ENCODE data around the gene PABPN1. TPM values are rescaled to one million over a fixed set of nuclear protein-coding genes. Genes with fewer than 3 reads are reported as not detected.

PABPN1 gene
- total and polyA plus RNA-seq, 2 of the 13 experiments (the other 11 are each of a cell fraction or from before 2014, with no cell fraction given) = 233 to 524 TPM

DNA sequence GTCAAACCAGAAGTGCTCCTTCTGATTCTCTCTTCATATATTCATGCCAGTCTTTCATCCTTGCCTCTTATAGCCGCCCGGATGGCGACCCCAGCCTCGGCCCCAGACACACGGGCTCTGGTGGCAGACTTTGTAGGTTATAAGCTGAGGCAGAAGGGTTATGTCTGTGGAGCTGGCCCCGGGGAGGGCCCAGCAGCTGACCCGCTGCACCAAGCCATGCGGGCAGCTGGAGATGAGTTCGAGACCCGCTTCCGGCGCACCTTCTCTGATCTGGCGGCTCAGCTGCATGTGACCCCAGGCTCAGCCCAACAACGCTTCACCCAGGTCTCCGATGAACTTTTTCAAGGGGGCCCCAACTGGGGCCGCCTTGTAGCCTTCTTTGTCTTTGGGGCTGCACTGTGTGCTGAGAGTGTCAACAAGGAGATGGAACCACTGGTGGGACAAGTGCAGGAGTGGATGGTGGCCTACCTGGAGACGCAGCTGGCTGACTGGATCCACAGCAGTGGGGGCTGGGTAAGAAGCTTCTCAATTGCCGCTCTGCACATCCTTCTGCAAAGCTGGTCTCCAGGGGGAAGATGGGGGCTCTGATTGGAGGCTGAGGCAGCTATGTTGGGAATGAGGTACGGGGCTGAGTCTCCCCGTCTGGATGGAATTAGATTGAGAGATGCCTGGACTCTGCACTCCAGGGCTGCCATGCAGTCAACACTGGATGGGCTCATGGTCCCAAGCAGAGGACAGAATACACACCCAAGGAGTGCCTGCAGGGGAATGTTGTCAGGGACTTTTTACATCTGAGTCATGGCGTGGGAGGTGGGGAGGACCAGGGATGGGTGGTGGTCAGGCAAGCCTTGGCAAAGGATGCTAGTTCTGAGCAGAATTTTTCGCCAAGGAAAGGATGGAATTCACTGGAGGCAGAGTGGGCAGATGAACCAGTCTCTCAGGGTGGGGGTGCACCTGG, 13.3 kb upstream of the PABPN1 start (continued):
- TF ChIP-seq PHF21A (CRISPR knock-in tag; IDR thresholded peaks at IDR 0.05) = no peak
- TF ChIP-seq ZSCAN29 (CRISPR knock-in tag; conservative IDR thresholded peaks at IDR 0.05) = no peak
- no peak for TF ChIP-seq PHF5A (CRISPR knock-in tag; IDR thresholded peaks at IDR 0.05; ENCODE audit: low read depth, unreplicated experiment)
- no peak for TF ChIP-seq HDAC1 (CRISPR knock-in tag; IDR thresholded peaks at IDR 0.05)
- peak; percentile 19; the same call in 1 of the 2 replicates for TF ChIP-seq HNF4A (CRISPR knock-in tag; IDR thresholded peaks at IDR 0.05)
- TF ChIP-seq SKI (IDR thresholded peaks at IDR 0.05; ENCODE audit: partially characterized antibody) = no peak
- TF ChIP-seq ZNF720 (CRISPR knock-in tag; IDR thresholded peaks at IDR 0.05) = no peak
- TF ChIP-seq ZGPAT (CRISPR knock-in tag; IDR thresholded peaks at IDR 0.05) = no peak
- TF ChIP-seq ZNF18 (CRISPR knock-in tag; IDR thresholded peaks at IDR 0.05; ENCODE audit: insufficient replicate concordance) = no peak
- TF ChIP-seq LCORL (IDR thresholded peaks at IDR 0.05) = no peak
- no peak for TF ChIP-seq LCORL (CRISPR knock-in tag; IDR thresholded peaks at IDR 0.05)
- TF ChIP-seq ARHGAP35 (CRISPR knock-in tag; IDR thresholded peaks at IDR 0.05; ENCODE audit: borderline replicate concordance) = no peak
- TF ChIP-seq HMG20B (CRISPR knock-in tag; conservative IDR thresholded peaks at IDR 0.05) = no peak
- TF ChIP-seq ARNT2 (CRISPR knock-in tag; IDR thresholded peaks at IDR 0.05; ENCODE audit: low read depth) = peak; percentile 44; the same call in 1 of the 2 replicates
- no peak for TF ChIP-seq ZNF670 (CRISPR knock-in tag; IDR thresholded peaks at IDR 0.05; ENCODE audit: borderline replicate concordance)
- no peak for TF ChIP-seq ZNF484 (CRISPR knock-in tag; IDR thresholded peaks at IDR 0.05; ENCODE audit: borderline replicate concordance, low read depth)
- no peak for TF ChIP-seq ATF6 (CRISPR knock-in tag; conservative IDR thresholded peaks at IDR 0.05)
- TF ChIP-seq SCMH1 (CRISPR knock-in tag; IDR thresholded peaks at IDR 0.05; ENCODE audit: borderline replicate concordance) = no peak
- no peak for TF ChIP-seq SIX1 (CRISPR knock-in tag; IDR thresholded peaks at IDR 0.05; ENCODE audit: borderline replicate concordance)
- TF ChIP-seq, protein P1, sequence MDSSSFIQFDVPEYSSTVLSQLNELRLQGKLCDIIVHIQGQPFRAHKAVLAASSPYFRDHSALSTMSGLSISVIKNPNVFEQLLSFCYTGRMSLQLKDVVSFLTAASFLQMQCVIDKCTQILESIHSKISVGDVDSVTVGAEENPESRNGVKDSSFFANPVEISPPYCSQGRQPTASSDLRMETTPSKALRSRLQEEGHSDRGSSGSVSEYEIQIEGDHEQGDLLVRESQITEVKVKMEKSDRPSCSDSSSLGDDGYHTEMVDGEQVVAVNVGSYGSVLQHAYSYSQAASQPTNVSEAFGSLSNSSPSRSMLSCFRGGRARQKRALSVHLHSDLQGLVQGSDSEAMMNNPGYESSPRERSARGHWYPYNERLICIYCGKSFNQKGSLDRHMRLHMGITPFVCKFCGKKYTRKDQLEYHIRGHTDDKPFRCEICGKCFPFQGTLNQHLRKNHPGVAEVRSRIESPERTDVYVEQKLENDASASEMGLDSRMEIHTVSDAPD (CRISPR knock-in tag; IDR thresholded peaks at IDR 0.05) = no peak
- TF ChIP-seq ATF7-NPFF (CRISPR knock-in tag; IDR thresholded peaks at IDR 0.05; ENCODE audit: low read depth) = peak; percentile 27; the same call in 1 of the 2 replicates
